ENCODE measurements around the gene PROX1.

DNA sequence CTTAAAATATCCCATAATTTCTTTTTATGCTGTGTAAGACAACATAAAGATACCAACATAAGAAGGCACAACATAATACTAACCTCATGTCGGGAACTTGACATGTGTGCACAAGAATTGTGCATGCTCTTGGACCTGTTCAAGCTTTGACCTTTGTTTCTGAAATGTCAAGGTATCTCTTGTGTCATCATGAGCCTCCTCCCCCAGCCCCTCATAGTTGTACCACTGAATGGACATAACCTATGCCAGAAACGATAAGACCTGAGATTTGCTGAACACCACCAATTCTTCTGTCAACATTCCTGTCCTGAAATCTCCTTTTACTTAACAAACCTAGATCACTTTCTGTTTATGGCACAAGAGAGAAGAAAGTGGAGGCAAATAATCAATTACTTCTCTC, 29.4 kb upstream of the PROX1 start:
- TF ChIP-seq CTCF (conservative IDR thresholded peaks at IDR 0.05; ENCODE audit: low read length) (no peak), EZH2phosphoT487 (IDR thresholded peaks at IDR 0.05; ENCODE audit: borderline replicate concordance, low read depth, low read length) (no peak)

All from OCI-LY7 (cell line).